ENCODE data around the gene MRPL39. TPM values are rescaled to one million over a fixed set of nuclear protein-coding genes. Genes with fewer than 3 reads are reported as not detected.

MRPL39 gene
- total and polyA plus RNA-seq, 2 donors (not counting 3 experiments of a cell fraction or from before 2014, with no cell fraction given) = 10.4 to 25.2 TPM

- no peaks in the 10 kb centered on the region for H4K20me1 ChIP-seq (replicated peaks; ENCODE audit: control insufficient read depth, extremely low read depth, insufficient read depth, low read length)
- H3K27ac ChIP-seq (ENCODE audit: insufficient read depth, low read depth, low read length) = no peak overlapping the region
- no peaks in the 10 kb centered on the region for H3K9me1 ChIP-seq (replicated peaks; ENCODE audit: control insufficient read depth, extremely low read depth, insufficient read depth, low read length)
- no peak for DNase-seq (ENCODE audit: low read depth, low spot score)
- H3K79me2 ChIP-seq (ENCODE audit: control insufficient read depth, insufficient read depth, low read length) = peaks cover 39% of the 10 kb centered on the region
- no peak overlapping the region for H3K9ac ChIP-seq (replicated peaks; ENCODE audit: extremely low read depth, insufficient read depth, low read length)
- TF ChIP-seq MYC (IDR thresholded peaks at IDR 0.05; ENCODE audit: low read depth, low read length) (no peak), JUN (IDR thresholded peaks at IDR 0.05; ENCODE audit: borderline replicate concordance, insufficient read depth, insufficient read length, low read depth) (no peak), MAX (IDR thresholded peaks at IDR 0.05; ENCODE audit: insufficient read depth, insufficient read length) (no peak), CTCF (IDR thresholded peaks at IDR 0.05; ENCODE audit: extremely low read depth in 1 of 2, insufficient read depth in 1 of 2, low read depth in 1 of 2, low read length in 2 of 2) (no peak), POLR2A (IDR thresholded peaks at IDR 0.05; ENCODE audit: low read depth, low read length) (no peak), EZH2 (IDR thresholded peaks at IDR 0.05; ENCODE audit: borderline replicate concordance, low read depth, low read length, severe bottlenecking) (no peak), FOS (IDR thresholded peaks at IDR 0.05; ENCODE audit: borderline replicate concordance, insufficient read depth, low read length) (no peak), POLR2AphosphoS5 (IDR thresholded peaks at IDR 0.05; ENCODE audit: insufficient read depth, low read depth, low read length) (no peak), GATA2 (IDR thresholded peaks at IDR 0.05; ENCODE audit: insufficient read depth, insufficient read length, low read depth, low read length) (no peak)
- ChIA-PET POLR2A (no interaction called here), CTCF (interaction anchor here (2.0 kb wide), 1 partner anchor 13 kb away, joined by 7 read pairs; no protein-coding TSS in a partner anchor)
- no peaks in the 10 kb centered on the region for H3K27me3 ChIP-seq (ENCODE audit: control insufficient read depth in 2 of 2, insufficient read depth in 2 of 2, low read length in 2 of 2)
- H3K36me3 ChIP-seq (ENCODE audit: control insufficient read depth in 2 of 2, extremely low read depth in 1 of 2, insufficient read depth in 2 of 2, low read length in 2 of 2) = peaks cover 0 to 4% of the 10 kb centered on the region in 2 experiments
- BruUV-seq (replicated peaks) = no TSS peak
- intact Hi-C loops (cut with micrococcal nuclease) = loop anchor here (5.0 kb wide), 1 partner anchor 209 kb away; no protein-coding TSS in a partner anchor
- H3K4me3 ChIP-seq (replicated peaks in 1 of 3; ENCODE audit: insufficient read depth in 1 of 3, low read depth in 1 of 3, low read length in 3 of 3) = no peak overlapping the region
- dilution Hi-C loops (cut with MboI; ENCODE audit: extremely low pct_ligation_motif_present, low sequenced_read_pairs) = no loop called here
- H3K4me2 ChIP-seq (ENCODE audit: insufficient read depth, low read length) = no peak overlapping the region
- H3K9me3 ChIP-seq (replicated peaks; ENCODE audit: control insufficient read depth, insufficient read depth, low read length) = no peaks in the 10 kb centered on the region
- H2AFZ ChIP-seq (ENCODE audit: low read depth, low read length) = no peak overlapping the region
- no peak for FAIRE-seq
- H3K4me1 ChIP-seq (ENCODE audit: control insufficient read depth, extremely low read depth, insufficient read depth, low read length) = peaks cover 26% of the 10 kb centered on the region
These were observed 46.4 kb downstream of the MRPL39 start for GRCh38 chr21:25560891-25561290.

All from endothelial cell of umbilical vein (primary cell).